Measurements from ENCODE around the gene DLG2.

DLG2 gene

GRCh38 chr11:84193706-84194105 is 1433.4 kb downstream of the DLG2 start:
- Histone ChIP-seq H3F3A (ENCODE audit: control insufficient read depth, insufficient read depth) (no peaks in the 10 kb centered on the region), H3K9me3 (ENCODE audit: control insufficient read depth, insufficient read depth, low read length) (no peaks in the 10 kb centered on the region), H3K36me3 (ENCODE audit: control insufficient read depth, low read length) (no peaks in the 10 kb centered on the region)

GRCh38 chr11:84188521-84188920 is 1438.6 kb downstream of the DLG2 start:
- Histone ChIP-seq H3K36me3 (ENCODE audit: control insufficient read depth, low read length) (no peaks in the 10 kb centered on the region), H4K20me1 (ENCODE audit: control insufficient read depth, insufficient read depth, low read depth, low read length) (no peaks in the 10 kb centered on the region), H3K9me3 (ENCODE audit: control insufficient read depth, insufficient read depth, low read length) (no peaks in the 10 kb centered on the region), H3K4me1 (ENCODE audit: control insufficient read depth, low read length) (no peaks in the 10 kb centered on the region), H3K4me2 (ENCODE audit: low read length) (no peak overlapping the region), H3K9me2 (replicated peaks; ENCODE audit: control insufficient read depth, low read length) (no peaks in the 10 kb centered on the region), H3K27ac (ENCODE audit: low read depth, low read length) (no peak overlapping the region), H3K79me2 (ENCODE audit: control insufficient read depth, low read length) (no peaks in the 10 kb centered on the region), H3K4me3 (ENCODE audit: low read length) (no peak overlapping the region), H3F3A (ENCODE audit: control insufficient read depth, insufficient read depth) (no peaks in the 10 kb centered on the region), H3K27me3 (ENCODE audit: control insufficient read depth, low read length) (no peaks in the 10 kb centered on the region)
- TF ChIP-seq EZH2phosphoT487 (IDR thresholded peaks at IDR 0.05; ENCODE audit: borderline replicate concordance, low read length) = no peak
- no peak for TF ChIP-seq CTCF (IDR thresholded peaks at IDR 0.05; ENCODE audit: low read depth, low read length, poor library complexity, severe bottlenecking)

More at GRCh38 chr11:84193706-84194105, 1433.4 kb downstream of the DLG2 start:
- H3K79me2 ChIP-seq (ENCODE audit: control insufficient read depth, low read length) = no peaks in the 10 kb centered on the region
- H3K4me2 ChIP-seq (ENCODE audit: low read length) = no peak overlapping the region
- no peaks in the 10 kb centered on the region for H4K20me1 ChIP-seq (ENCODE audit: control insufficient read depth, insufficient read depth, low read depth, low read length)
- H3K4me1 ChIP-seq (ENCODE audit: control insufficient read depth, low read length) = no peaks in the 10 kb centered on the region
- no peak overlapping the region for H3K27ac ChIP-seq (ENCODE audit: low read depth, low read length)
- H3K27me3 ChIP-seq (ENCODE audit: control insufficient read depth, low read length) = no peaks in the 10 kb centered on the region
- H3K4me3 ChIP-seq (ENCODE audit: low read length) = no peak overlapping the region
- H3K9me2 ChIP-seq (replicated peaks; ENCODE audit: control insufficient read depth, low read length) = no peaks in the 10 kb centered on the region
- TF ChIP-seq CTCF (IDR thresholded peaks at IDR 0.05; ENCODE audit: low read depth, low read length, poor library complexity, severe bottlenecking) = no peak
- no peak for TF ChIP-seq EZH2phosphoT487 (IDR thresholded peaks at IDR 0.05; ENCODE audit: borderline replicate concordance, low read length)

- Histone ChIP-seq H3K27me3 (ENCODE audit: control insufficient read depth, low read length) (no peaks in the 10 kb centered on the region), H3K79me2 (ENCODE audit: control insufficient read depth, low read length) (no peaks in the 10 kb centered on the region), H3K4me2 (ENCODE audit: low read length) (no peak overlapping the region), H3F3A (ENCODE audit: control insufficient read depth, insufficient read depth) (no peaks in the 10 kb centered on the region), H3K4me3 (ENCODE audit: low read length) (no peak overlapping the region), H3K9me2 (replicated peaks; ENCODE audit: control insufficient read depth, low read length) (no peaks in the 10 kb centered on the region), H3K9me3 (ENCODE audit: control insufficient read depth, insufficient read depth, low read length) (no peaks in the 10 kb centered on the region), H3K27ac (ENCODE audit: low read depth, low read length) (no peak overlapping the region), H3K4me1 (ENCODE audit: control insufficient read depth, low read length) (no peaks in the 10 kb centered on the region), H3K36me3 (ENCODE audit: control insufficient read depth, low read length) (no peaks in the 10 kb centered on the region), H4K20me1 (ENCODE audit: control insufficient read depth, insufficient read depth, low read depth, low read length) (no peaks in the 10 kb centered on the region)
- TF ChIP-seq CTCF (IDR thresholded peaks at IDR 0.05; ENCODE audit: low read depth, low read length, poor library complexity, severe bottlenecking) = no peak
- TF ChIP-seq EZH2phosphoT487 (IDR thresholded peaks at IDR 0.05; ENCODE audit: borderline replicate concordance, low read length) = no peak
Observed at GRCh38 chr11:84173078-84173477, 1454.1 kb downstream of the DLG2 start.

- no peaks in the 10 kb centered on the region for H3K9me2 ChIP-seq (replicated peaks; ENCODE audit: control insufficient read depth, low read length)
Observed at GRCh38 chr11:84165139-84165538, 1462.0 kb downstream of the DLG2 start.

More at GRCh38 chr11:84165139-84165538, 1462.0 kb downstream of the DLG2 start:
- Histone ChIP-seq H3K4me3 (ENCODE audit: low read length) (no peak overlapping the region), H3K27ac (ENCODE audit: low read depth, low read length) (no peak overlapping the region), H3K4me2 (ENCODE audit: low read length) (no peak overlapping the region), H3K79me2 (ENCODE audit: control insufficient read depth, low read length) (no peaks in the 10 kb centered on the region), H3F3A (ENCODE audit: control insufficient read depth, insufficient read depth) (no peaks in the 10 kb centered on the region), H3K27me3 (ENCODE audit: control insufficient read depth, low read length) (no peaks in the 10 kb centered on the region), H3K4me1 (ENCODE audit: control insufficient read depth, low read length) (no peaks in the 10 kb centered on the region), H3K36me3 (ENCODE audit: control insufficient read depth, low read length) (no peaks in the 10 kb centered on the region), H4K20me1 (ENCODE audit: control insufficient read depth, insufficient read depth, low read depth, low read length) (no peaks in the 10 kb centered on the region), H3K9me3 (ENCODE audit: control insufficient read depth, insufficient read depth, low read length) (no peaks in the 10 kb centered on the region)
- TF ChIP-seq EZH2phosphoT487 (IDR thresholded peaks at IDR 0.05; ENCODE audit: borderline replicate concordance, low read length) (no peak), CTCF (IDR thresholded peaks at IDR 0.05; ENCODE audit: low read depth, low read length, poor library complexity, severe bottlenecking) (no peak)

Measured in DOHH2 (cell line).